HG03521 (cell line): Measurements from ENCODE around the gene CCL27.

Source experiments
- ATAC-seq: cut with Tn5 transposase; IDR thresholded peaks from one replicate; pipeline ENCODE4 v1.9.1; 2021; ENCODE audit warnings: mild to moderate bottlenecking, moderate library complexity; ENCODE audit not compliant: unreplicated experiment

CCL27 gene

GRCh38 chr9:34685591-34685990 is 23.1 kb upstream of the CCL27 start:
- no peak for ATAC-seq

- ATAC-seq, result no peak
These were observed 22.4 kb upstream of the CCL27 start for GRCh38 chr9:34684816-34685215.

DNA sequence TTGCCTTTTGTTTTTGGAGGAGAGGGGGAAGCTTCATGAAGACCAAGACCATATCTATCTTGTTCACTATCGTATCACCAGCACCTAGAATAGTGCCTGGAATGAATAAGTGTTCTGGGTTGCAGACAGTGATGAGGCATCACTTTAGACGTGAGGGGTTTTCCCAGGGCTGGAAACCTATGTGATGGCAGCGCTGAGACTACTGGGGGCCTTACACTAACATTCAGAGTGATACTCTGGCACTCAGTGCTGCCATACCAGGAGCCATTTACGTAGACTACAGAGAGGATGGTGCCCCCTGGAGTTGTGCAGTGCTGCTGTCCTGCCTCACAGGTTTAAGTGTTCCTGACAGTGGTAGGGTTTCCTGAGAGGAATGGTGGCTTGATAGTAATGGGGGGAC is 21.7 kb upstream of the CCL27 start:
- ATAC-seq, result no peak

GRCh38 chr9:34675869-34676268 is 13.4 kb upstream of the CCL27 start:
- no peak for ATAC-seq

- ATAC-seq, result no peak
These were observed 12.7 kb upstream of the CCL27 start for GRCh38 chr9:34675048-34675714.

DNA sequence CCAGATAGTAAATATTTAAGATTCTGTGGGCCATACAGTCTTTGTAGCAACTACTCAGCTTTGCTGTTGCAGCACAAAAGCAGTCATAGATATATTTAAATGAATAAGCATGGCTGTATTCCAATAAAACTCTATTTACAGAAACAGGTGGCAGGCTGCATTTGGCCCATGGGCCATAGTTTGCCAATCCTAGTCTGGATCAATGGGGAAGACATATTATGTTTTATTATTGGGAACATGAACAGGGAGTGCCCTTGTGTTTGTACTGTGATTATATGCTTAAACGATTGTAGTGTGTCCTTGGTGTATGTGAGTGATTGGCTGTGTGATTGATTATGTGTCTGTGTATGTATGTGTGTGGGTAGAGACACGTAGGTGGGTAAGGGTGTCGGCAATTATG is 12.0 kb upstream of the CCL27 start:
- no peak for ATAC-seq

DNA sequence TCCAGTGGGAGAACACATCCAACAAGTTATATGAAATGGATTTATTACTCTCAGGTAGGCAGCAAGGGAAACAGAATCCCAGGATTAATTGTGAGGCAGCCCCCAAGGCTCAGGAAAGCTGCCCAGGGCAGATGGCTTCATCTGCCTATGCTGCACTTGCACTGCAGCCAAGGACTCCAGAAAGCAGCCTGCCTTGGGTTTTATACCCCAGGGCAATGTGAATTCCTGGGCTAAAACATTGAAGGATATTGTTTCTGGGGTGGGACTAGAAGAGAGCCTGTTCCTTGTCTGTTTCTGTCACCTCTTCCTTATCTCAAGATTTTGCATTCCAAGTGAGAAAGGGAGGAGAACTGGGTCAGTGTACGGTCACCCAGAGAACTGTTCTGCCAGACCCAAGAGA is 8.8 kb upstream of the CCL27 start:
- ATAC-seq, result no peak

- ATAC-seq, result no peak
These were observed 7.5 kb upstream of the CCL27 start for GRCh38 chr9:34669809-34670562.

- ATAC-seq, result peak; percentile 64
These were observed 3.2 kb upstream of the CCL27 start for GRCh38 chr9:34665381-34666250.

- peak; percentile 17 for ATAC-seq
These were observed 2.6 kb upstream of the CCL27 start for GRCh38 chr9:34665067-34665380.

GRCh38 chr9:34664281-34665066 is 2.0 kb upstream of the CCL27 start:
- ATAC-seq, result peak; percentile 48

GRCh38 chr9:34663303-34663605 is 797 bp upstream of the CCL27 start:
- no peak for ATAC-seq

DNA sequence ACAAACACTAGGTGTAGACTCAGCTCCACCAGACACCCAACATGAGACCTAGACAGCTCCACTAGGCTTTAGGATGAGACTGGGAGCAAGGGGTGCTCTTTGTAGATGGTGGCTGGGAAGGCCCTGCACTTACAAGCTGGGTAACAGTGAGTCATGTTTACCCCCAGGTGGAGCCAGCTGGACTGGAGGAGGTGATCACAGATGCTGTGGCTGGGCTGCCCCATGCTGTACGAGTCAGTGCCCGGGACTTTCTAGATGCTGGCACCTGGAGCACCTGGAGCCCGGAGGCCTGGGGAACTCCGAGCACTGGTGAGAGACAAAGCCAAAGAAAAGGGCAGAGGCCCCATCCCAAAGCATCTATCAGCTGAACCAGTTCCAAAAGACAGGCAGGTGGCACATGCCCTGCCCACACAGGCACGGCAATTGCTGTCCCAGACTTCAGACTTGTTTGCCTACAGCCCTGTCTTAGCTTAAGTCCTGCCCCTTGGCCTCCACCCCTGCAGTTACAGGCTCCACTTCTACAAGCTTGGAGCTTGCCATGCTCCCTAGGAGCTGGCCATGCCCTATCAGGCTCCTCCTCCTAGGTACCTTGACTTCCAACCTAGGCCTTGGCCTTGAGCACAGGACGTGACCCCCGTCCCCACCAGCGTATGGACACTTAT is 2.7 kb downstream of the CCL27 start:
- no peak for ATAC-seq

GRCh38 chr9:34658461-34658860 is 4.0 kb downstream of the CCL27 start:
- no peak for ATAC-seq

- no peak for ATAC-seq
These were observed 5.5 kb downstream of the CCL27 start for GRCh38 chr9:34656992-34657391.

DNA sequence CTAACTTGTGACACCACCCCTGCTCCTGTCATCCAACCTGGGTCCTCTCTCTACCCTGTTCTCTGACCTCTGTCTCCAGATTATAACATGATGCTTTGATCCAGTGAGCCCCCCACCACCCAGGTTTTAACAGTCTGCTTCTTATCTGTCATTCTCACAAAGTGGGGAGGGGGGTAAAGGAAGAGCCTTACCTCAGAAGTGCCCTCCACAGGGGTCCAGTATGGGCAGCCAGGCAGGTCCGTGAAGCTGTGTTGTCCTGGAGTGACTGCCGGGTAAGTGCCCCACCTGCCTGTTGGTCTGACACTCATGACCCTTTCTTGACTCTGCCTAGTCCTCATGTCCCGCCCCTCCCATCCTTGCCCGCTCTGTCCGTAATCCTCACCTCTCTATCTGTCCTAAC is 7.1 kb downstream of the CCL27 start:
- no peak for ATAC-seq

DNA sequence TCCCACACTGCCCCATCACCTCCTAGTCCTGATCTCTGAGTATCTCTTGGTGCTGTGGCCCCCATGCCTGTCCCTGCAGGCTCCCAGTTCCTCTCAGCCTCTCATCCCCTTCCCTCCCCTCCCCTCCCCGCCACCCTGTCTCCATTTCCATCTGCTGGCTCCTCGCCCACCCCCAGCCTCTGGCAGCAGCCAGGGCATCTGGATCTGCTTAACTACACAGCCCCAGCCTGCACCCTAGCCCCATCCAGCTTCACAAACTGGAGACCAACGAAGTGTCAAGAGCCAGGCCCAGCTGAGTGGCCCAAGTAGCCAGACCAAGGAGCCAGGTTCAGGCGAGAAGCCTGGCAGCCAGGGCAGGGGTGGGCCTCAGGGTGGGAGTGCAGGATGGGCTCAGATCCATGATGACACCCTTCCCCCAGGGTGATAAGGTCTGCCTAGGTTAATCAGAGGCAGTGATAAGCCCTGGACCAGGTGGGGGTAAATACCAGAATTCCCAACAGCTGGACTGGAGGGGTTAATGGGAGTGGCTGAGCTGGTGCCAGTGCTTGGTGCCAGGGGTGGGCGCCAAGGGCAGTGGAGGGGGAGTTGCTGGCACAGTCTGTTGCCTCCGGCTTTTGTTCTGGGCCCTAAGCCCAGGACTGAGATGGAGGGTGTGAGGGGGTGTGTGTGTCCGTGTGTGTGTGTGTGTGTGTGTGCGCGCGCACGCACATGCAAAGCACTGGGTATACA is 8.0 kb downstream of the CCL27 start:
- ATAC-seq, result no peak

GRCh38 chr9:34653151-34654072 is 9.0 kb downstream of the CCL27 start:
- no peak for ATAC-seq

GRCh38 chr9:34652602-34653000 is 9.9 kb downstream of the CCL27 start:
- ATAC-seq, result no peak
